Gastrocnemius medialis (tissue), 4 donors: ENCODE data around the gene DOP1B. TPM values are rescaled to one million over a fixed set of nuclear protein-coding genes. Genes with fewer than 3 reads are reported as not detected.
"Not testable (repeated sequence)": the region's sequence is repeated elsewhere in the genome, so short reads cannot be mapped to it uniquely, and the experiment has no call there.

Experiments used
- ATAC-seq, 2 donors: fragments of 150-250 bp; one replicate each; pipeline ENCODE4 v1.9.1; 2016
- DNase-seq, 2 donors: peaks; one replicate each; pipeline ENCODE4 v3.0.0-alpha.2; 2019
- H3K27ac ChIP-seq, 4 donors: fragments of 200-600 bp; sonication (generic); 1 replicate in 1 of 4; 2 replicates in 3 of 4; pipeline ENCODE4 v1.5.1; 2016 to 2018; ENCODE audit warnings: mild to moderate bottlenecking in 2 of 4, moderate library complexity in 1 of 4
- H3K27me3 ChIP-seq, 3 donors: fragments of 200-600 bp; sonication (generic) in 2 of 3; 1 replicate in 1 of 3; 2 replicates in 2 of 3; pipeline versions ENCODE4 v1.5.1 to v1.6.0; 2016 to 2019; ENCODE audit warnings: mild to moderate bottlenecking in 1 of 3, moderate library complexity in 1 of 3
- H3K36me3 ChIP-seq, 2 donors: fragments of 200-600 bp; sonication (generic) in 1 of 2; one replicate each; pipeline ENCODE4 v1.5.1; 2017 to 2018
- H3K4me1 ChIP-seq, 2 donors: fragments of 200-600 bp; sonication (generic) in 1 of 2; one replicate each; pipeline ENCODE4 v1.5.1; 2016 to 2017; ENCODE audit warnings: mild to moderate bottlenecking in 2 of 2
- H3K4me3 ChIP-seq, 4 donors: fragments of 200-600 bp; sonication (generic) in 3 of 4; 1 replicate in 1 of 4; 2 replicates in 3 of 4; pipeline ENCODE4 v1.5.1; 2016 to 2019; ENCODE audit warnings: mild to moderate bottlenecking in 2 of 4
- H3K9me3 ChIP-seq, 3 donors: fragments of 200-600 bp; sonication (generic) in 2 of 3; 1 replicate in 1 of 3; 2 replicates in 2 of 3; pipeline ENCODE4 v1.5.1; 2016 to 2019
- POLR2A ChIP-seq, 2 donors: fragments of 450-650 bp; IDR thresholded peaks; one replicate each; pipeline ENCODE4 v1.6.1; 2017; ENCODE audit warnings: antibody characterized with exemption in 2 of 2, mild to moderate bottlenecking in 2 of 2, moderate library complexity in 2 of 2
- in situ Hi-C, 4 donors: fragments of 200-750 bp; cut with MboI; loops; one replicate each; pipeline versions ENCODE4 v1.15.0 to v1.8.0; 2017; ENCODE audit warnings: low sequenced_read_pairs in 4 of 4
- intact Hi-C: fragments of 100-400 bp; cut with DNase I; formaldehyde crosslinking; loops from one replicate; pipeline ENCODE4 v1.15.1; 2023; ENCODE audit warnings: low total_unique reads
- total RNA-seq, 4 donors: library from RNA; depleted of rRNA; stranded (reverse); fragments of >200 nt; gene quantifications; one replicate each; pipeline versions ENCODE4 v1.1.0 to v1.2.3, GENCODE V29; 2016
- TF ChIP-seq, protein P1 (sequence below), 5 experiments: fragments of 450-650 bp in 3 of 5; fragments of 200-600 bp in 2 of 5; sonication (generic) in 2 of 5; IDR thresholded peaks in 4 of 5; conservative IDR thresholded peaks in 1 of 5; 1 replicate in 4 of 5; 2 replicates in 1 of 5; pipeline ENCODE4 v1.5.1; 2016 to 2019; ENCODE audit warnings: antibody characterized with exemption in 5 of 5, mild to moderate bottlenecking in 3 of 5, moderate library complexity in 3 of 5

DOP1B gene
- total RNA-seq, 4 donors from 2014 or later: 10.4 to 16.5 (median 13.5) TPM

DNA sequence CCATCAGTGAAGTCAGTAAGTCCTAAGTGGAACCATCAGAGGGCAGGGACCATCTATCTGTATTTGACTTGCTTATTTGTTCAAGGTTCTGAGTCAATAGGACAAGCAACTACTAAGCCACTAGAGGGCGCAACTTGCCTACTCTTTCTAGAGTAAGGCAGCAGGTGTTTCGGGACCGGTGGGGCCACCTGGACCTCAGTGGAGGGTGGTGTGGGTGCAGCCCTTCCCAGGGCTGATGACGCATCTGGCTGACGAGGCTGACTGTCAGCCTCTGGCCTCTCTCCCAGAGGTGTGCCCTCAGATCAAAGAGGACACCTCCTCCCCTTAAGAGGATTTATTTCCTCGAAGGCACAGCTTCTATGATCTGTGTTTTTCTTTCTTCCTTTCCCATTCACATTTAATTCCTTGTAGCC, 15.1 kb upstream of the DOP1B start:
- Histone ChIP-seq H3K4me3 (no peak overlapping the region), H3K36me3 (no peaks in the 10 kb centered on the region), H3K27me3 (no peaks in the 10 kb centered on the region), H3K27ac (no peak overlapping the region), H3K4me1 (peaks cover 0 to under 1% of the 10 kb centered on the region in 2 donors), H3K9me3 (no peaks in the 10 kb centered on the region)
- in situ Hi-C loops (loop anchor here in 3 of 4 donors (5.0 to 10.0 kb wide), 3 partner anchors 71 to 193 kb away; partner anchors contain the start of gene MORC3 (in 2 of the 3)), intact Hi-C loops (loop anchor here (1.0 kb wide), 3 partner anchors 47 to 190 kb away; no protein-coding TSS in a partner anchor)
- ATAC-seq: peak; percentile 94 to 98
- peak; percentile 77 to 85 for DNase-seq
- TF ChIP-seq POLR2A (IDR thresholded peaks at IDR 0.05): no peak
- TF ChIP-seq, protein P1, sequence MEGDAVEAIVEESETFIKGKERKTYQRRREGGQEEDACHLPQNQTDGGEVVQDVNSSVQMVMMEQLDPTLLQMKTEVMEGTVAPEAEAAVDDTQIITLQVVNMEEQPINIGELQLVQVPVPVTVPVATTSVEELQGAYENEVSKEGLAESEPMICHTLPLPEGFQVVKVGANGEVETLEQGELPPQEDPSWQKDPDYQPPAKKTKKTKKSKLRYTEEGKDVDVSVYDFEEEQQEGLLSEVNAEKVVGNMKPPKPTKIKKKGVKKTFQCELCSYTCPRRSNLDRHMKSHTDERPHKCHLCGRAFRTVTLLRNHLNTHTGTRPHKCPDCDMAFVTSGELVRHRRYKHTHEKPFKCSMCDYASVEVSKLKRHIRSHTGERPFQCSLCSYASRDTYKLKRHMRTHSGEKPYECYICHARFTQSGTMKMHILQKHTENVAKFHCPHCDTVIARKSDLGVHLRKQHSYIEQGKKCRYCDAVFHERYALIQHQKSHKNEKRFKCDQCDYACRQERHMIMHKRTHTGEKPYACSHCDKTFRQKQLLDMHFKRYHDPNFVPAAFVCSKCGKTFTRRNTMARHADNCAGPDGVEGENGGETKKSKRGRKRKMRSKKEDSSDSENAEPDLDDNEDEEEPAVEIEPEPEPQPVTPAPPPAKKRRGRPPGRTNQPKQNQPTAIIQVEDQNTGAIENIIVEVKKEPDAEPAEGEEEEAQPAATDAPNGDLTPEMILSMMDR (IDR thresholded peaks at IDR 0.05 in 4 of 5, conservative IDR thresholded peaks at IDR 0.05 in 1 of 5): peak; percentile 79 to 87 (median 85)

DNA sequence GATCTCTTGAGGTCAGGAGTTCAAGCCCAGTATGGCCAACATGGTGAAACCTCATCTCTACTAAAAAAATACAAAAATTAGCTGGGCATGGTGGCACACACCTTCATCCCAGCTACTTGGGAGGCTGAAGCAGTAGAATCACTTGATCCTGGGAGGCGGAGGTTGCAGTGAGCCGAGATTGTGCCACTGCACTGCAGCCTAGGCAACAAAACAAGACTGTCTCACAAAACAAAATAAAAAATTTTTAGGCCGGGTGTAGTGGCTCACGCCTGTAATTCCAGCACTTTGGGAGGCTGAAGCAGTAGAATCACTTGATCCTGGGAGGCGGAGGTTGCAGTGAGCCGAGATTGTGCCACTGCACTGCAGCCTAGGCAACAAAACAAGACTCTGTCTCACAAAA, 12.4 kb upstream of the DOP1B start:
- ATAC-seq, intact Hi-C loops: not testable (repeated sequence)
- in situ Hi-C loops: loop anchor here in 3 of 4 donors (5.0 to 10.0 kb wide), 3 partner anchors 68 to 191 kb away; partner anchors contain the start of gene MORC3 (in 2 of the 3)

DNA sequence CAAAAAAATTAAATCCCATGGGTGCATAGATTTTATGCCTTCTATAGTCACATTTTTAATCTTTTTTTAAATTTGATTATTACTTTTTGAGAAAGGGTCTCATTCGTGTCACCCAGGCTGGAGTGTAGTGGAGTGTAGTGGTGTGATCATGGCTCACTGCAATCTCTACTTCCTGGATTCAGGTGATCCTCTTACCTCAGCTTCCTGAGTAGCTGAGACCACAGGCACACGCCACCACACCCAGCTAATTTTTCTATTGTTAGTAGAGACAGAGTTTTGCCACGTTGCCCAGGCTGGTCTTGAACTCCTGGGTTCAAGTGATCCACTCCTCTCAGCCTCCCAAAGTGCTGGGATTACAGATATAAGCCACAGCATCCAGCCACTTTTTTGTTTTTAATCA, 11.4 kb upstream of the DOP1B start:
- intact Hi-C loops (no loop called here), in situ Hi-C loops (loop anchor here in 3 of 4 donors (10.0 kb wide), 2 partner anchors 180 to 190 kb away; partner anchors contain the start of gene MORC3 (in 2 of the 3))
- Histone ChIP-seq H3K27me3 (no peaks in the 10 kb centered on the region), H3K36me3 (no peaks in the 10 kb centered on the region), H3K4me1 (peaks cover 3 to 7% of the 10 kb centered on the region in 2 donors), H3K27ac (no peak overlapping the region), H3K9me3 (no peaks in the 10 kb centered on the region), H3K4me3 (no peak overlapping the region)
- ATAC-seq: no peak
- TF ChIP-seq, protein P1 (IDR thresholded peaks at IDR 0.05 in 4 of 5, conservative IDR thresholded peaks at IDR 0.05 in 1 of 5): no peak
- no peak for TF ChIP-seq POLR2A (IDR thresholded peaks at IDR 0.05)
- no peak for DNase-seq

More for the DNA sequence above, 12.4 kb upstream of the DOP1B start:
- not testable (repeated sequence) for H3K27ac ChIP-seq, DNase-seq, H3K4me1 ChIP-seq, H3K4me3 ChIP-seq, H3K9me3 ChIP-seq, H3K36me3 ChIP-seq, H3K27me3 ChIP-seq

DNA sequence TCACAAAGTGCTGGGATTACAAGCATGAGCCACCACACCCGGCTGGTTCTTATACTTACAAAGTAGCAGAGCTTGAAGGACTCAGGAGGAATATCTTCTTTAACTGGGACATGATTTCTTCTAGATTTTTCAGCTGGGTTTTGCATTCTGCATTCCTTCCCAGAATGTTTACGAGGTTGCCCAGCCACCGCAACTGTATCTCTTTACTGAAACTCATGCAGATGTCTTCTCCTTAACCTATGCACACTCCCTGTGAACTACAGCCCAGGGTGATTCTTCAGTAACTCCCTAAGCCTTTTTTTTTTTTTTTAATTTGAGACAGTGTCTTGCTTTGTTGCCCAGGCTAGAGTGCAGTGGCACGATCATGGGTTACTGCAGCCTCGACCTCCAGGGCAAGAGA, 8.7 kb upstream of the DOP1B start:
- intact Hi-C loops: no loop called here
- no peak for DNase-seq
- no peak for TF ChIP-seq POLR2A (IDR thresholded peaks at IDR 0.05)
- TF ChIP-seq, protein P1 (IDR thresholded peaks at IDR 0.05 in 4 of 5, conservative IDR thresholded peaks at IDR 0.05 in 1 of 5): no peak
- Histone ChIP-seq H3K36me3 (no peaks in the 10 kb centered on the region), H3K9me3 (no peaks in the 10 kb centered on the region), H3K4me1 (peaks cover 9 to 15% of the 10 kb centered on the region in 2 donors), H3K4me3 (no peak overlapping the region), H3K27ac (no peak overlapping the region), H3K27me3 (no peaks in the 10 kb centered on the region)
- in situ Hi-C loops: loop anchor here in 3 of 4 donors (10.0 kb wide), 2 partner anchors 177 to 187 kb away; partner anchors contain the start of gene MORC3 (in 2 of the 3)
- ATAC-seq: no peak

DNA sequence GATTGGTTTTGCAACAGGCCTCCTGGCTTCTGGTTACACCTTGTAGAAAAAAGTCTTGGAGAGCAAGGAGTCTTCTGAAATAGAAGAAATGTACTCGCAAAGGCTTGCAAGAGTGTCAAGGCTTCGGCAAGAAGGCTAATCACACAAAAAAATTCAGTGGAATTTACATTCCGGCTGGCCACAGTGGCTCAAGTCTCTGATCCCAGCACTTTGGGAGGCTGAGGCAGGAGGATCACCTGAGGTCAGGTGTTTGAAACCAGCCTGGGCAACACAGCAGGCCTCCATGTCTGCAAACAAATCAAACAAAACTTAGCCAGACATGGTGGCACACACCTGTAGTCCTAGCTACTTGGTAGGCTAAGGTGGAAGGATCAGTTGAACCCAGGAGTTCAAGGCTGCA, 7.7 kb upstream of the DOP1B start:
- Histone ChIP-seq H3K4me3 (no peak overlapping the region), H3K27me3 (no peaks in the 10 kb centered on the region), H3K4me1 (peaks cover 9 to 15% of the 10 kb centered on the region in 2 donors), H3K27ac (no peak overlapping the region), H3K36me3 (no peaks in the 10 kb centered on the region), H3K9me3 (no peaks in the 10 kb centered on the region)
- intact Hi-C loops: no loop called here
- TF ChIP-seq, protein P1 (IDR thresholded peaks at IDR 0.05 in 4 of 5, conservative IDR thresholded peaks at IDR 0.05 in 1 of 5): no peak
- TF ChIP-seq POLR2A (IDR thresholded peaks at IDR 0.05): no peak
- no peak for DNase-seq
- in situ Hi-C loops: loop anchor here in 3 of 4 donors (10.0 kb wide), 2 partner anchors 176 to 186 kb away; partner anchors contain the start of gene MORC3 (in 2 of the 3)
- no peak for ATAC-seq
